ENCODE measurements around the gene OR2B6.
"Not testable (repeated sequence)": the region's sequence is repeated elsewhere in the genome, so short reads cannot be mapped to it uniquely, and the experiment has no call there.

The OR2B6 gene

DNA sequence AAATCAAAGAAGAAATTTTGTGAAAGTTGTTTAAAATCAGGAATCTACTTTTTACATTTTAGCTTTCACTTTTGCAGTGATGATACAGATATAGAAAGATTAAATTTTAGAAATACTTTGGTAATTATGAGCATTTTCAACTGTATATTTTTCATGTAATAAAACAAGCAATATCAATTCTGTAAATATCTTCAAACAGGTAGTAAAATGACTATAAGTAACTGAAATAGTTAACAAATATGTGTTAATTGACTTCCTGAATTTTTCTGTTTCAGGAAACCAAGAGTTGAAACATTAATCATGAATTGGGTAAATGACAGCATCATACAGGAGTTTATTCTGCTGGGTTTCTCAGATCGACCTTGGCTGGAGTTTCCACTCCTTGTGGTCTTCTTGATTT lies at the start of gene OR2B6:
Gene OR2B6, plus strand, starts transcription at position 301 of the 400 bp plus-strand sequence. Its CDS starts 0 bp downstream, at position 301.
- DNase-seq: no peak

DNA sequence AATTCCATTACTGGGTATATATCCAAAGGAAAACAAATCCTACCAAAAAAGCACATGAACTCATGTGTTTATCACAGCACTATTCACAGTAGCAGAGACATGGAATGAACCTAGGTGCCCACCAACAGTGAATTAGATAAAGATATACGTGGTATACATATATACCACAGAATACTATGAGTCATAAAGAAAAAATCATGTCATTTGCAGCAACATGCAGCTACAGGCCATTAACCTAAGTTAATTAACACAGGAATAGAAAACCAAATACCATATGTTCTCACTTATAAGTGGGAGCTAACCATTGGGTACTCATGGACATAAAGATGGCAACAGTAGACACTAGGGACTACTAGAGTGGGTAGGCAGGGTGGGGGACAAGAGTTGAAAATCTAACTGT lies 49.0 kb upstream of the OR2B6 start:
- DNase-seq: no peak

- no peak for DNase-seq
Measured at GRCh38 chr6:27911956-27912446, 45.0 kb upstream of the OR2B6 start, which contains the start of gene OR2B2. TSS of gene OR2B2 (minus strand) at chr6:27912396. CDS start at chr6:27912319, 77 bp downstream.

DNA sequence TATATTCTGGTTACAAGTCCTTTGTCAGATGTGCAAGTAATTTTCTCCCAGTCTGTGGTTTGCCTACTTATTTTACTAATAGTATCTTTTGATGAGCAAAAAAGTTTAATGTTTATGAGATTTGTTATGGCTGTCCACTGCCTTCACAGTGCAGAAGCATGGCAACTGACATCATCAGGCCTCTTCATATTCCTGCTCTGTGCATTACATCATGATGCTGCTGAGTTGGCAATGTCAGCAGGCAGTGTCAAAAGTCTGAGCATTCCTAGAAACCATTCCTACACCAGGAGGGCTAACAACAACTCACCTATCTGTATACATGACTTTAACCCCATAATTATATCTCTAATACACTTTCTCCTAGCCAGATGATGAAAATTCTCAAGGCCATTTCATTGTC lies 34.1 kb upstream of the OR2B6 start:
- no peak for DNase-seq

- no peak for DNase-seq
Measured at GRCh38 chr6:27924179-27924578, 32.9 kb upstream of the OR2B6 start.

- not testable (repeated sequence) for DNase-seq
Measured at GRCh38 chr6:27928041-27928440, 29.0 kb upstream of the OR2B6 start.

- DNase-seq: not testable (repeated sequence)
Measured at GRCh38 chr6:27929930-27930329, 27.1 kb upstream of the OR2B6 start.

DNA sequence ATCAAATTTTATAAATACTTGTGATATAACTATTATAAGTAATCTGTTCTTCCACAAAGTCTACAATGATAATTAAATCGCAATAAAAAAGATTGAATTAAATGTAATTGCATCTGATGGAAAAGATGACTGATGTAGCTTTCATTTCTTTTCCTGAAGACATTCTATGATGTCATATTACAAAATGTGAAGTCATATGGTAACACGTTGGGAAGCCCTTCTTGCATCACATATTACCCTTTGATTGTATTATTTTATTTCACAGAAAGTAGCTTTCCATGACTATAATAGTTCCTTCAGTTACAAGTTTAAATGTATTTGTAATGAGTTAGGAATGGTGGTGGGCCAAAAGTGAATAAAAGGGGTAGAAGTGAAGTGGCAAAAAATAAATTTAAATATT lies 25.8 kb upstream of the OR2B6 start:
- DNase-seq: no peak

DNA sequence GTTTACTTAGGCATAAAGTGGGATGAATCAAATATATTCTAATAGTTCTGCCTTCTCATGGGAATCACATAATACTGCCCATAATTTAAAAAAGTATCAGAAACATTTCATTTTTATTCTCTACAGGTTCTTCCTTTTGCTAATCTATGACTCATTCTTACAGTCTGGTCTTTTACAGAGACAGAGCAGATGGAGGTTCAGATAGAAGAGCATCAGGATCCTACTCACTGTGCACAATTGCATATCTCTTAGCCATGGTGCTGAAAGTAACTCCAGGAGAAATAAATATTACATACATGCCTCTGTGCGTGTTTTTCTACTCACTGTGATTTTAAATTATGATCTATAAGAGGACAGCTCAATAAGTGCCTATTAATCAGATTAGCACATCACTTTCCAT lies 16.3 kb upstream of the OR2B6 start:
- no peak for DNase-seq

GRCh38 chr6:27943072-27943471 lies 14.0 kb upstream of the OR2B6 start:
- not testable (repeated sequence) for DNase-seq

GRCh38 chr6:27948237-27948636 lies 8.8 kb upstream of the OR2B6 start:
- DNase-seq: no peak

DNA sequence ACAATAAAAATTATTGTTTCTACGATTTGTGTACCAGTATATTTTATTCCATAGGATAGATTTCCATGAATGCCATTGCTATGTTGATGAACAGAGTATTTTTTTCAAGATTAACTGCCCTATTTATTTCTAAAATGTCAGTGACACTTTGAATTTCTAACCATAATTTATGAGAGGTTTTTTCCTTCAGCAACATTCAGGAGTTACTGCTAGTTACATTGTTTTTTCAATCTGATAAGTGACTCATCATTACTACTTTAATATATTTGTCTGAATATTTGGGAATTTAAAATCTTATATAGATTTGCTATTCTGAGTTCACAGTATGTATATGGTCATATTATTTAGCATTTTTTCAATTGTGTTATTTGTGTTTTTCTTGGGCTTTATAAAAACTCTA lies 6.0 kb upstream of the OR2B6 start:
- no peak for DNase-seq

DNA sequence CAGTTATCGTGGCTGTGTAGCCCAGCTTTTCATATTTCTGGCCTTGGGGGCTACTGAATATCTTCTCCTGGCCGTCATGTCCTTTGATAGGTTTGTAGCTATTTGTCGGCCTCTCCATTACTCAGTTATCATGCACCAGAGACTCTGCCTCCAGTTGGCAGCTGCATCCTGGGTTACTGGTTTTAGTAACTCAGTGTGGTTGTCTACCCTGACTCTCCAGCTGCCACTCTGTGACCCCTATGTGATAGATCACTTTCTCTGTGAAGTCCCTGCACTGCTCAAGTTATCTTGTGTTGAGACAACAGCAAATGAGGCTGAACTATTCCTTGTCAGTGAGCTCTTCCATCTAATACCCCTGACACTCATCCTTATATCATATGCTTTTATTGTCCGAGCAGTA lies 475 bp downstream of the OR2B6 start:
- no peak for DNase-seq

DNA sequence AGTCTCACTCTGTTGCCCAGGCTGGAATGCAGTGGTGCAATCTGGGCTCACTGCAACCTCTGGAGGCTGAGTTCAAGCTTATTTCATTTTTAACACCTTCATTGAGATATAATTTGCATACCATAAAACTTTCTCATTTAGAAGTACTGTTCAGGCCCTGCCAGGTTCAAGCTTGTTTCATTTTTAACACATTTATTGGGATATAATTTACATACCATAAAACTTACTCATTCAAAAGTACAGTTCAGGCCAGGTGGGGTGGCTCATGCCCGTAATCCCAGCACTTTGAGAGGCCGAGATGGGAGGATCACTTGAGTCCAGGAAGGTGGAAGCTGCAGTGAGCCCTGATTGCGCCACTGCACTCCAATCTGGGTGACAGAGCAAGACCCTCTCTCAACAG lies 5.5 kb downstream of the OR2B6 start:
- DNase-seq: no peak

GRCh38 chr6:27966044-27966443 lies 9.0 kb downstream of the OR2B6 start:
- no peak for DNase-seq

DNA sequence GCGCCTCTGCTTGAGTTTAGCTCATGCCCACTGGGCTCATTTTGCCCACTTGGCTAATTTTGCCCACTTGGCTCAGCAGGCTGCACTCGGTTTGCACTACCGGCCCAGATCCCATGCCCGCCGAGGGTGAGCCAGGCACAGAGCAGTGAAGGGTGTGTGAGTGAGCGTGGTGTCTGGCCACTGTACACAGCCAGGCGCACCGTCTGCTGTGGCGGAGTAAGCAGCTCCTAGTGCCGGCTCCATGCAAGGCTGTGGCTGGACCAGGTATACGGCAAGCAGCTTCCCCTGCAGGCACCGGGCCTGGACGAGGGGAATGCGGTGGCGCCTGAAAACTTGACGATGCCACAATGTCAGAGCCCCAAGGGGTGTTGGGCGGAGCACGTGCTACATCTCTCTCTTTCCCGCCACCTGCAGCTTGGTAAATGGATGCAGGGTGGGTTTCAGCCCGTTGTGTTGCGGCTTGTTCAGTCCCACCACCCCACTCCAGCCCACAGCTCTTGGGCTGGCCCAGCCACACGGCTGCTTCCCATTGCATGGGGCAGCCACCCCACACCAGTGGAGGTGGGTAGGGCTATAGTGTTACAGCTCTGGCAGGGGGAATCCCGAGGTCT lies 9.9 kb downstream of the OR2B6 start:
- no peak for DNase-seq

DNA sequence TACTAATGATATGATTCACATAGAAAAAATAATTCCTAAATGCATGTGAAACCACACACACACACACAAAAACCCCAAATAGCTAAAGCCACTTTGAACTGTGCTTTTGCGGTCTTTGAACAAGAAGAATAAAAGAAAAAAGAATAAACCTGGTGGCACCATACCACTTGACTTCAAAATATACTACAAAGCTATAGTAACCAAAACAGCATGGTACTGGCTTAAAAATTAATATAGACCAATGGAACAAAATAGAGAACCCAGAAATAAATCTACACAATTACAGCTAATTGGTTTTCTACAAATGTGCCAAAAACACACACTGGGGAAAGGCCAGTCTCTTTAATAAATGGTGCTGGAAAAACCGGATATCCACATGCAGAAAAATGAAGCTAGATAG lies 13.4 kb downstream of the OR2B6 start:
- no peak for DNase-seq

DNA sequence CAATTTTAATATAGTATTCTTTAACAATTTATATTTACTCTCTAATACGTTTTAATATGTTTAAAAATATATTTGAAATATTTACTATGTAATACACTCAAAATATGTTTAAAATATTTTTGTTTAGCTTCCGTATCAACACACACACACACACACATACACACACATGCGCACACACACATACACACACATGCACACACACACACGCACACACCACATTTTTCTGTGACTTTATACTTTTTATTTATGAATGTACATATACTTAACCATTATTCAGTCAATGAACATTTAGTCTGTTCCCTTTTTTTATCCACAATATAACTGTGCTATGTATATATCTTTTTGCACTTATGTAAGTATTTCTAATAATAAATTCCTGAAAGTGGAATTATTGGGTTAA lies 15.7 kb downstream of the OR2B6 start:
- no peak for DNase-seq

GRCh38 chr6:27977387-27977786 lies 20.3 kb downstream of the OR2B6 start:
- no peak for DNase-seq

DNA sequence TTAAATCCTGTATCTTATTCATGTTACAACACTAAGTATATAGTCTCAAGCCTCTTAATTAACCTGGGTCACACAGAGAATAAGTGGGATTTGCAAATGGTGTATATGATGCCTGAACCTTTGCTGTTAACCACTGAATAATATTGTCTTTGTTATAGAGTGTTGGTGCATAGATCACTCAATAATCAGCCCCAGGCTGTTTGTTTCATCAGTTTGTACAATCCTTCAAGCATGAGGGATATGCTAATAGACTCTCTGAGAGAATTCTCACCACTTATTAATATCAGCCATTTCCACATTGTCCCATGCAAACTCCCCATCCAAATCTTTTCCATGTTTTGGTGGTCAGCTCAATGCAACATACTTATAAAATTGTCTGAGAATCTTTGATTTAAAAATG lies 21.7 kb downstream of the OR2B6 start:
- no peak for DNase-seq

DNA sequence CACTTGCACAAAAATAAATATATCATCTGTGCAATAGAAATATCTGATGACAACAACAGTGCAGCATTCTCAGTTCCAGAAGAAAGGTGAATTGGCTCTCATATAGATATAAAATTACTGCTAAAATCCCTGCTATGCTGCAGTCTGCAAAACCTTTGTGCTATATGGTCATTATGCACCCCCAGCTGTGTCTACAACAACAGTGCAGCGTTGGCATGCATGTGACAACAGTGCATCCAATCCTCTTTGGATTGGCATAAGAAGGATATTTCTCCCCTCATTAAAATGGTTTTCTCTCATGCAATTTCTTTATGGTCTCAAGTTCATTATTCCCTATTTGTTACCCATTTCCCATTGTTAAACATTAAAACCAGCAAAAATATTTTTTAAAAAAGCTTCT lies 23.1 kb downstream of the OR2B6 start:
- no peak for DNase-seq

DNA sequence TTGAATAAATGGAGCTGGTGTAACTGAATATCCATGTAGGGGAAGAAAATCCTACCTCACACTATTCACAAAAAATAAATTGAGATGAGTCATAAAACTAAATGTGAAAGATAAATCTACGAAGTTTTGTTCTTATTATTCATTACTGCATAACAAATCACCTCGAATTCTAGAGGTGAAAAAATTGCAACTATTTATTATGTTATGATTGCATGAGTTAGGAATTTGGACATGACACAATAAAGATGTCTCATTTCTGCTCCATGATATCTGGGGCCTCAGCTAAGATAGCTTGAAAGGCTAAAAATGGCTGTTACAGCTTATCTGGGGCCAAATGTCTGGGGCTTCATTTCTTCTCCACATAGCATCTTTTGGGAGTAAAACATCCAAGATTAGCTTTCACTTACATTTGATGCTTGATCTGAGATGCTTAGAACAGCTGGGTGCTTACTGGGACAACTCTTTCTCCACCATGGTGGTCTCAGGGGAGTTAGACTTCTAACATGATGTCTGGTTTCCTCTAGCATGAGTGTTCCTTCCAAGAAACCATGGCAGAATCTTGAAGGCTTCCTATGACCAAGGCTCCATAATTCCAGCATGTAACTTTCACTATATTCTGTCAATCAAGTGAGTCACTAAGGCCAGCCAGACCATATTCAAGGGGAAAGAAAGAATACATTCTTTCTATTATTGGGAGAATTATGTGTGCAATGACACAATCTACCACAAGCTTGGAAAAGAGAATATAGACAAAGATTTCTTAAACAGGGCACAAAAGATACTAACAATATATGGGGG lies 30.1 kb downstream of the OR2B6 start:
- no peak for DNase-seq

DNA sequence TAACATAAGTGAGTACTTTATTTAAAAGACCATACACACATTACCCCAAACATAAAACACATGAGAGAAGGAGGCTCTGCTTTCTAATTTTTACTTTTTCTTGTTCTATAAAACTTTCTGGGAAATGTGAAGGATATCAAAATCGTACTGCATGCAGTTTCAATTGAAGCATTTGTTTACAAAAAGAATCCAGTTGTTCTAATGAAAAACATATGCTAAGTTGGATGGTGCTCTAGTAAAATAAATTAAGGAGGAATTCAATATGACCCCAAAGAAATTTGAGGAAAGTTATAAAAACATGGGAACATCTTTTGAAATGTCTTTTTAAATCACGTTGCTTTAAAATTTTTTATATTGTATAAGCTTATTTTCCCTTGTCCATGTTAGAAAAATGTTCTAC lies 37.6 kb downstream of the OR2B6 start:
- DNase-seq: no peak
